Stimulated activated CD4-positive, alpha-beta T cell treated with anti-CD3 and anti-CD28 coated beads, Interleukin-2, amount 100 ng/mL, for 4 hours (primary cell): ENCODE measurements around the gene CSGALNACT2.

Experiments used
- DNase-seq: peaks from one replicate; pipeline ENCODE4 v3.0.0-alpha.2; 2020; ENCODE audit warnings: low read depth

The CSGALNACT2 gene

GRCh38 chr10:43113201-43114087 lies 24.8 kb upstream of the CSGALNACT2 start:
- no peak for DNase-seq

DNA sequence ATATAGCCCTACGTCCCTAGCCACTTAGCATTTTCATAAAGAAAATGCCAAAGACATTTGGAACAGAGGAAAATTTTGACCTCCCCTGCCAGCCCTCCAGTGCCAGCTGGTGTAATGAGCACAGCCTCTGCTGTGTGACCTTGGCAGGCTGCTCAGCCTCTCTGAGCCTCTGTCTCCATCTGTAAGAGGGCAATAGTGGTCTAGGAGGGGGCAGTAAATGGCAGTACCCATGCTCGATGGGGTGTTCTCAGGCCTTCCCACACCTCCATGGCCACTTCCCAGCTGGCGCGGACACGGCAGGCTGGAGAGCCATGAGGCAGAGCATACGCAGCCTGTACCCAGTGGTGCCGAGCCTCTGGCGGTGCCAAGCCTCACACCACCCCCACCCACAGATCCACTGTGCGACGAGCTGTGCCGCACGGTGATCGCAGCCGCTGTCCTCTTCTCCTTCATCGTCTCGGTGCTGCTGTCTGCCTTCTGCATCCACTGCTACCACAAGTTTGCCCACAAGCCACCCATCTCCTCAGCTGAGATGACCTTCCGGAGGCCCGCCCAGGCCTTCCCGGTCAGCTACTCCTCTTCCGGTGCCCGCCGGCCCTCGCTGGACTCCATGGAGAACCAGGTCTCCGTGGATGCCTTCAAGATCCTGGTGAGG lies 24.0 kb upstream of the CSGALNACT2 start:
- DNase-seq = no peak

GRCh38 chr10:43114743-43115611 lies 23.3 kb upstream of the CSGALNACT2 start:
- no peak for DNase-seq

- DNase-seq = no peak
Measured at GRCh38 chr10:43115881-43116595, 22.2 kb upstream of the CSGALNACT2 start.

DNA sequence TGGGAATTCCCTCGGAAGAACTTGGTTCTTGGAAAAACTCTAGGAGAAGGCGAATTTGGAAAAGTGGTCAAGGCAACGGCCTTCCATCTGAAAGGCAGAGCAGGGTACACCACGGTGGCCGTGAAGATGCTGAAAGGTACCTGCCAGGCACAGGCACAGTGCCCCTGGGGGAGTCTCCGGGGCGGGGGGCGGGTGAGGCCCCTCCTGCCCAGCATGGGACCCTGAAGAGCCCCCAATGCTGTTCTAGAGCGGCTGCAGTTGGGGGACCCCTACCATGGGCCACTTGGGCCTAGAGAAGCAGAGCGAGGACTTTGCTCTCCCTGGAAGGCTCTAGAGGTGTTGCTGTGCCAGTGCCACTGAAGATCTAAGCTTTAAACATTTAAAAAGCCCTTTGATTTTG lies 21.6 kb upstream of the CSGALNACT2 start:
- DNase-seq = no peak

DNA sequence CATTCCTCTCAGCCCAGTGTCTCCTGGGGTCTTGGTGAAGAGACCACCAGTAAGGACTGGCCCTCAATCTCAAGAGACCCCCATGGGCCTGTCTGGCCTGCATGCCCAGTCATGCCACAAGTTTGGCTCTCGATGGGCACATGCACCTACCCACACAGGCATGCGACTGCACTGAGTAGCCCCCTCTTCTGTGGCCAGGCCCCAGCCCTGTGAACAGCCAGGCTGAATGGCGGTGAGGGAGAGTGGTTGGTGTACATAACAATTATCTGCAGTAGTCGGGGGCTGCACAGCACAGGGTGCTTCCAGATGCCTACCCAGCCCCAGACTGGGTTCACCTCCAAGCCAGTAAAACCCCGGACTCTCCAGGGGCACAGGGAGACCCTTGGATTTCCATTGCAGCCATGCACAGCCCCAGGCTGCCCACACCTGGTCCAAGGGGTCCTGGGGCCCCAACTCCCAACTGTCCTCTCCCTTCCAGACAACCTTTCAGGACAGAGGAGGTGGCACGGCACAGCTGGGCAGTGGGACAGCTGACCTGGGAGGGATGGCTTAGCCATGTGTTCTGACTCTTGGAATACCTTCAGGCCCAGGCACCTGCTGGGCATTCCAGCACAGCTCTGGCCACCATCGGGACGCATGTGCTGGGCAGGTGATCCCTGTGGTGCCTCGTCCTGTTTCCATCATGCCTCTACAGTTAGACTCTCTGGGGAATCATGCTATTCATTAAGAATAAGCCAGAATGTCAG lies 21.0 kb upstream of the CSGALNACT2 start:
- no peak for DNase-seq

GRCh38 chr10:43117777-43118583 lies 20.3 kb upstream of the CSGALNACT2 start:
- no peak for DNase-seq

- DNase-seq = no peak
Measured at GRCh38 chr10:43118631-43119415, 19.4 kb upstream of the CSGALNACT2 start.

DNA sequence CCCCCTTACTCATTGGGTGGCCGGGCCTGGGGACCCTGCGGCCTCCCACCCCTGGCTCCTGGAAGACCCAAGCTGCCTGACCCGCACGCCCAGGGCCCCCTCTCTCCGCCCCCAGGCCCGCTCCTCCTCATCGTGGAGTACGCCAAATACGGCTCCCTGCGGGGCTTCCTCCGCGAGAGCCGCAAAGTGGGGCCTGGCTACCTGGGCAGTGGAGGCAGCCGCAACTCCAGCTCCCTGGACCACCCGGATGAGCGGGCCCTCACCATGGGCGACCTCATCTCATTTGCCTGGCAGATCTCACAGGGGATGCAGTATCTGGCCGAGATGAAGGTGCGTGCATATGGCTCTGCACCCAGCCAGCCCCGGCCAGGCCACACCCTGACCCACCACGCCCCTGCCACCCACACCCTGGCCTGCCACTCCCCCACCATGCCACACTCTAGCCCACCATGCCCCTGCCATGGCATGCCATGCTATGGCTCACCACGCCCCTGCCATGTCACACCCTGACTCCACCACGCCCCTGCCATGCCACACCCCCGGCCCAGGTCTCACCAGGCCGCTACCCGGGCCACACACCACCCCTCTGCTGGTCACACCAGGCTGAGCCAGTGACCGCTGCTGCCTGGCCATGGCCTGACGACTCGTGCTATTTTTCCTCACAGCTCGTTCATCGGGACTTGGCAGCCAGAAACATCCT lies 18.7 kb upstream of the CSGALNACT2 start:
- DNase-seq = no peak

DNA sequence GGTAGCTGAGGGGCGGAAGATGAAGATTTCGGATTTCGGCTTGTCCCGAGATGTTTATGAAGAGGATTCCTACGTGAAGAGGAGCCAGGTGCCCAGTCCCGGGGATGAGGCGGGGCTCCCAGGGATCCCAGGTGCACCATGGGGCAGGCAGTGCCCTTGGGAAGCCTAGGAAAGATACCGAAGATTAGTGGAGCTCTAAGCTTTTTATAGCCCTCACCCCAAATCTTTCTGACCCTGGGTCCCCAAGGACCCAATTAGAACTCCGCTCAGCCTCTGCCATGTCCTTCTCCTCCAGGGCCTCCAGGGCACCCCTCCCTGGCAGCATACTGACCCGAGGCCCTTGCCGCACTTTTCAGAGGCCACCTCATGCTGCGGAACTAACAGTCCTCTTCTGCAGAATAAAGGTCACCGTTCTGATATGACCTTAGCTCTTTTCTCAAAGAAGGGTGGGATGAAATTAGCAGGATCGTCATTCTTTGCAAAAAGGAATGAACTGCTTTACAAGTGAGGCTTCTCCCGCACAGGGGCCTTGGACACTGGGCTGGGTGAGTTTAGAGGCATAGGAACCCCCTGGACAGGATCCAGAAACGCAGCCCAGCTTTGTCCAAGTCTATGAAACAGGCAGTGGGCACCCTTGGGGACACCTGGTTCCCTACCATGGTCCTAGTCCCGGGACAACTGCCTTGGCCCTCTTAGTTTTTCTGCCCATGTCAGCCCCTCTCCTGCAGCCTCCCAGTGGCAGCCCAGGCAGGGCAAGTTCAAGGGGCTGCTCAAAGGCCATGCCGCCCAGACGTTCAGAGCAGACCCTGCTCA lies 17.9 kb upstream of the CSGALNACT2 start:
- no peak for DNase-seq

DNA sequence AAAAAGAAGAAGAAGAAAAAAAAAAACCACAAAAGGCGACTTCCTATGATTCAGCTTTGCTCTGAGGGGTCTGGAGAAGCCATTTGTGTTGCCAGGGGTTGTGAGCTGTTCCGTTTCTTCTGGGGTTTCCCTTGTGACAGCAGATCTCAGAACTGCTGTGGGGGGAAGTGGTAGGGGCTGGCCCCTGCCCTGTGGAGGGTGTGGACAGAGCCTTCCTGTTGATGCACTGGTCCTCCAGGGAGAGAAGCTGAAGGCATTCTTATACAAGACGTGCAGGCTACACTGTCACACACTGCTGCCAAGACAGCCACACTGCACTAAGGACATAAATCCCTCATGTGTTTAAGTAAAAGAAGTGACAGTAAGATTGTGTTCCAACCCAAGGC lies 17.3 kb upstream of the CSGALNACT2 start:
- no peak for DNase-seq

GRCh38 chr10:43121444-43121843 lies 16.8 kb upstream of the CSGALNACT2 start:
- DNase-seq = no peak

GRCh38 chr10:43122096-43122495 lies 16.1 kb upstream of the CSGALNACT2 start:
- no peak for DNase-seq

DNA sequence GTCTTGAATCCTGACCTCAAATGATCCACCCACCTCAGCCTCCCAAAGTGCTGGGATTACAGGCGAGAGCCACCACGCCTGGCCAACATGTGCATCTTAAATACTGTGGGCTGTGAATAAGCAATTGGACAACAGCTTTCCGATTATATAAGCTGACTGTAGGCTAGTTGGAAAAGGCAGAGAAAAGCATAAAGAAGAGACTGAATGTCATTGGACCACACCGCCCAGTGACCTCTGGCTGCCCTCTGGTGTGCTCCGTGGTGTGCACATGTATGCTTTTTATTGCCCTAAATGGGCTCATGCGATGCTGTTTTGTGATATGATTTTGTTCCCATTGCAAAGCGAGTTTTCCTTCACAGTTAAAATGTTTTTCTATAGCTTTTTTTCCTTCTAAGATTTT lies 15.4 kb upstream of the CSGALNACT2 start:
- DNase-seq = no peak

GRCh38 chr10:43123361-43124093 lies 14.7 kb upstream of the CSGALNACT2 start:
- DNase-seq = no peak

DNA sequence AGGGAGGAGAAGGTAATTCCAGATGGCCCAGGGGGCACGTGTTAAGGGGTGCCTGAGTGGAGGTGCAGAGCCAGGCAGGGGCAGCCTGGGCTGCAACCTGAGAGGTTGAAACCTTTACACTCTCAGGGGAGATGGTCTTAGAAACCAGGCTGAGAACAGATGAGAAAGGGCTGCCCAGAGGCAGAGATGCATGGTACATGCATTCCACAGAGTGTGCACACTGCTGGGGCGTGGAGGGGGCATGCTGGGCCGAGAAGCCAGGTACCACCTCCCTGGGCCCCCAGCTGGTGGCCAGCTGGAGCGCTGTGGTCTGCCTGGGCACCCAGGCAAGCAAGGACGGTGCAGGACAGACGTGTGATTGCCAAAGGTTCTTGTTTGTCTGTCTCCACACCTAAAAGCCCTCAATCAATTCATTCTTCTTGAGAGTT lies 14.1 kb upstream of the CSGALNACT2 start:
- DNase-seq = no peak

DNA sequence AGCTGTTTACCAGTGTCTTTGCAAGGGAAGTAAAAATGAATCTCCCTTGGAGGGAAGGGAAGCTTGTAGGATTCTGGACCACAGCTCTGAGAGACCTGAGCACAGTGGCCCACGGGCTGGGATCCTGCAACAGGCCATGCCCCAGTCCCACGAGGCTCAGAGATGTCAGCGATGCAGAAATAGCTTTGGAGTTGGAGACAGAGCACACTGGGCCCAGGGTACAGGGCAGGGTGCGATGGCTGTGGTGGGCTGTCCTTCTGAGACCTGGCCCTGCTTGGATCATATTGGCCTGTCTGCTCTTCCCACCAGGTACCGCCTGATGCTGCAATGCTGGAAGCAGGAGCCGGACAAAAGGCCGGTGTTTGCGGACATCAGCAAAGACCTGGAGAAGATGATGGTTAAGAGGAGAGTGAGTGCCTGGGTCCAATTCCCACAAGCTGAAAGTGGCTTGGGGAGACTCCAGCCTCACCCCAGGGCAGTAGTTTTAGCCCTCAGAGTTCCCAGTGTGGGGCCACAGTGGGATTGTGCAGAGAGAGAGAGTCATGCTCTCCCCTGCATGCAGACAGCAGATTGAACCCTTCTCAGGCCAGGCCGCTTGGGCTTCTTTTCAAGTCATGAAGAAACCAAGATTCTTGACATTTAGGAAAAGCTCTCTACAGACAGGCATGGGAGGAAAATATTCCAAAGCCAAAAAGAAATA lies 13.5 kb upstream of the CSGALNACT2 start:
- no peak for DNase-seq
